Muscle layer of colon (tissue), 2 donors: Measurements from ENCODE around the gene GDI1.

Experiments
- H3K27ac ChIP-seq: one replicate; pipeline ENCODE4 v1.7.0; 2013; ENCODE audit warnings: low read depth, mild to moderate bottlenecking, low read length, moderate library complexity
- H3K27me3 ChIP-seq, 2 donors: one replicate each; pipeline ENCODE4 v1.7.0; 2013; ENCODE audit warnings: low read length in 2 of 2, mild to moderate bottlenecking in 2 of 2; ENCODE audit not compliant: insufficient read depth in 2 of 2, control insufficient read depth in 1 of 2
- H3K36me3 ChIP-seq: one replicate; pipeline ENCODE4 v1.7.0; 2013; ENCODE audit warnings: mild to moderate bottlenecking, low read length; ENCODE audit not compliant: insufficient read depth
- H3K4me1 ChIP-seq: one replicate; pipeline ENCODE4 v1.7.0; 2013; ENCODE audit warnings: mild to moderate bottlenecking, low read length; ENCODE audit not compliant: insufficient read depth
- H3K4me3 ChIP-seq, 2 donors: one replicate each; pipeline ENCODE4 v1.7.0; 2013; ENCODE audit warnings: low read length in 2 of 2, low read depth in 1 of 2, mild to moderate bottlenecking in 1 of 2, moderate library complexity in 1 of 2
- H3K9ac ChIP-seq: one replicate; pipeline ENCODE4 v1.7.0; 2013; ENCODE audit warnings: low read length
- H3K9me3 ChIP-seq: one replicate; pipeline ENCODE4 v1.7.0; 2013; ENCODE audit warnings: mild to moderate bottlenecking, low read length
- donor health status: abdominal sarcoma.
- donor health status: Adenocarcinoma of cecum.

Gene GDI1

DNA sequence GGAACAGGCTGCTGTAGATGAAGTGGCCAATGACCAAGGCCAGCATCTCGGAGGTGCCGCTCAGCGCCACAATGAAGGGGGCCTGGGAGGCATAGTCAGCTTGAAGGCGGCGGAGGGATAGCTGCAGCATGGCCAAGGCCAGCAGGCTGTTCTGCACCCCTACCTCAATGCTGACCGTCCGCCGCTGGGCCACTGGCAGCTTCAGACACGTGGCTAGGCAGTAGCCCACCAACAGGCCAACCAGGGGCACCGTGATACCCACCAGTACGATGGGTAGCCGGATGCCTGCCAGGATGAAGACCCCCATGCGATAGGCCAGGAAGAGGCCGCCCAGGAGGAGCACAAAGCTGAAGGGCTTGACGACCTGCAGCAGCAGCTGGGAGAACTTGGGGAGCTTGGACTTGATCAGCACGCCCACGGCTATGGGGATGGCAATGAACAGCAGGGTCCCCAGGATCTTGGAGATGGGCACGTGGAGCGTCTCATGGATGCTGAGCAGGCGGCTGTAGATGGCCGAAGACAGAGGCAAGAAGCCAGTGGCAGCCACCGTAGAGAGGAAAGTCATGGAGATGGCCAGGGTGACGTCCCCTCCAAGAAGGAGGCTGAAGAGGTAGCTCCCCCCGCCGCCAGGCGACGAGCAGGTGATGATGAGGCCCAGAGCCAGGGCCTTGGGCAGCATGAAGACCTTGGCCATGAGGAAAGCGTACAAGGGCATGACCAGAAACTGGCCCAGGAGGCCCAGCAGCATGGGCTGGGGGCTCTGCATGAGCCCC, 50.8 kb downstream of the GDI1 start:
- Histone ChIP-seq H3K4me1 (peaks cover 17% of the 10 kb centered on the region), H3K36me3 (peaks cover 20% of the 10 kb centered on the region), H3K9ac (no peak overlapping the region), H3K27ac (no peak overlapping the region), H3K4me3 (no peak overlapping the region), H3K9me3 (no peaks in the 10 kb centered on the region), H3K27me3 (no peaks in the 10 kb centered on the region)

DNA sequence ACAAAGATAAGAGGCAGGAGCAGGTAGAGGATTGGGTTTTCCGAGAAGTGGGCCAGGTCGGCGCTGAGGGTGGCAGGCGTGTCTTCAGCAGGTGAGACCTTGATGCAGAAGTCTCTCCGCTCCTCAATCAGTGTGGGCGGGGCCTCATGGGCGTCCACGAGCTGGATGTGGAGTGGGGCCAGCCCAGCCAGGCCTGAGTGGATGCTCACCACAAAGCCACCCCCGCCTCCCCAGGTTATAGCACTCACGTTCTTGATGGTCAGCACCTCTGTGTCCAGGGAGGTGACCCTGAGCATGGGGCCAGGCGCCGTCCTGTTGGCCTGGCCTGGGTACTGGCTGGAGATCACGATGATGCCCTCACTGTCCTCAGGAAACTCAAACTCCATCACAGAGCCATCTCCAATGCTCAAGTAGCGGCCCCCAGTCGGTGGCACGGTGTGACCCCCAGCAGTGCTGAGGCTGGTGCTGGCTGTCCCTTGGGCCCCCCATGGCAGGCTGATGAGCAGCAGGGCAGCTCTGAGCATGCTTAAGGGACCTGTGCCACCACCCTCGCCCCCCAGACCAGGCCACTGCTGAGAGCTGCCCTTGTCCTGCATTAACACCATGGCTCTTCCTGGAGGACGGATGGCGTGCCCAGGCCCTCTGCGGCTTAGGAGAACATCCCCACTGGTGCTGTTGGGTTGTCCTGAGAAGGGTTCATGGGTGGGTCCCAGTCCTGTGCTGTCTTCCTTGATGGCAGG, 51.6 kb downstream of the GDI1 start:
- H3K27ac ChIP-seq, result no peak overlapping the region
- peaks cover 20% of the 10 kb centered on the region for H3K36me3 ChIP-seq
- peaks cover 17% of the 10 kb centered on the region for H3K4me1 ChIP-seq
- no peaks in the 10 kb centered on the region for H3K9me3 ChIP-seq
- H3K9ac ChIP-seq, result no peak overlapping the region
- no peak overlapping the region for H3K4me3 ChIP-seq
- H3K27me3 ChIP-seq, result no peaks in the 10 kb centered on the region

GRCh38 chrX:154489182-154489581, 52.2 kb downstream of the GDI1 start:
- H3K9ac ChIP-seq, result no peak overlapping the region
- H3K27me3 ChIP-seq, result no peaks in the 10 kb centered on the region
- peak overlapping the region in 1 of 2 donors; percentile 63 for H3K4me3 ChIP-seq
- no peaks in the 10 kb centered on the region for H3K9me3 ChIP-seq
- no peak overlapping the region for H3K27ac ChIP-seq
- peaks cover 17% of the 10 kb centered on the region for H3K4me1 ChIP-seq
- peaks cover 17% of the 10 kb centered on the region for H3K36me3 ChIP-seq

DNA sequence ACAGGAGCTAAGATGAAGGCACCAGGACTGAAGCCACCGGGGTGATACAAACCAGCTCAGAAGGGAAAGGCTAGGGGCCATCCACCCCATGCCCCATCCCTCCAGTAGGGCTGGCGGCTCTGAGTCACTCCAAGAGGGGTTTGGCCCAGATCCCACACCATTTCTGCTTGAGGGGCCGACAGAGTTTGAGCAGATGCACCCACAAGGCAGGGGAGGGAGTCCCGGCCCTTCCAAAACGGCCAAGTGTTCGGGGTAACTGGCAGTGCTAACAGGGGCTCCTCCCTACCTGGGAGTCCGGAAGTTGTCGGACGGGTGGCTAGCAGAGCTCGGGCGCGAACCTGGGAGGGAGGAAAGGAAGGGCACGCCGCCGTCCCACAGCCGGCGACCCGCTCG, 53.1 kb downstream of the GDI1 start:
- Histone ChIP-seq H3K27me3 (no peaks in the 10 kb centered on the region), H3K27ac (peak overlapping the region; percentile 56), H3K36me3 (peaks cover 10% of the 10 kb centered on the region), H3K9me3 (no peaks in the 10 kb centered on the region), H3K9ac (peak overlapping the region; percentile 57), H3K4me3 (peak overlapping the region; percentile 58 to 63), H3K4me1 (peaks cover 15% of the 10 kb centered on the region)

DNA sequence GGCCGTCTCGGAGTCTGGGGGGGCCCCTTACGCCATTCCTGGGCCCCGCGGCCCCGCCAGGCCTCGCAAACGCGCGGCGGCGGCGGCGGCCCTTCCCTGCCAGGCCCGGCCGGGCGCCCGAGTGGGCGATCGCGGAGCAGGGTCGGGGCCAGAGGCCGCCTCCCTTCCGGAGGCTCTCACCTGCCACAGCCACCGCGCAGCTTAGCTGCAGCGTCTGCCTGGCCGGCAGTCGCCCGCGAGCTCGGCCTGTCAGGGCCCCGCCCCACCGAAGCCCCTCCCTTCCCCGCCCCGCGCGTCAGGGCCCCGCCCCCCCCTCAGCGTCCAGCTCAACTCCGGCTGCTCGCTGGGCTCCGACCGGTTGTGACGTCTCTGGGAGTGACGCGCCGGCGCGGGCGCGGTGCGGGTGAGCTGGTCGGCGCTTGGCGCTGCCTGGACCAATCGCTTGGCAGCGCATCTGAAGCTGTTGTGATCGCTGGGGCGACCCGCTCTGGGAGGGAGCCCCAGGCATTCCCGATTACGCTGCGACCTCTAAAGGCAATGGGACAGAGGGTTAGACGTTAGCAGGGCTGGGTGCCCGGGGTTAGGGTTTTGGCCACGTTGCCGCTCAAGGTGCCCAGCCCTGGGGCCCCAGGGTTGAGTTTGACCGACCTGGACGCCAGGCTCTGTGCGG, 53.6 kb downstream of the GDI1 start, which contains the start of gene SLC10A3:
TSS of gene SLC10A3 (minus strand) at position 216 of the 670 bp plus-strand sequence. CDS start 1,689 bp downstream, outside the sequence.
- Histone ChIP-seq H3K9ac (peak within 1 kb of the TSS; percentile 57), H3K27me3 (no peaks in the 10 kb centered on the region), H3K9me3 (no peaks in the 10 kb centered on the region), H3K27ac (peak within 1 kb of the TSS; percentile 61), H3K4me1 (peaks cover 10% of the 10 kb centered on the region), H3K36me3 (peaks cover 5% of the 10 kb centered on the region), H3K4me3 (peak within 1 kb of the TSS; percentile 58 to 63)
